ENCODE results near the gene SUMF2. TPM values are rescaled to one million over a fixed set of nuclear protein-coding genes. Genes with fewer than 3 reads are reported as not detected.
"Not testable (repeated sequence)": the region's sequence is repeated elsewhere in the genome, so short reads cannot be mapped to it uniquely, and the experiment has no call there.

SUMF2 gene
- total RNA-seq, 1 donor from 2014 or later, result 74.6 TPM

GRCh38 chr7:56030340-56030739, 33.7 kb upstream of the SUMF2 start:
- TF ChIP-seq, protein P1, sequence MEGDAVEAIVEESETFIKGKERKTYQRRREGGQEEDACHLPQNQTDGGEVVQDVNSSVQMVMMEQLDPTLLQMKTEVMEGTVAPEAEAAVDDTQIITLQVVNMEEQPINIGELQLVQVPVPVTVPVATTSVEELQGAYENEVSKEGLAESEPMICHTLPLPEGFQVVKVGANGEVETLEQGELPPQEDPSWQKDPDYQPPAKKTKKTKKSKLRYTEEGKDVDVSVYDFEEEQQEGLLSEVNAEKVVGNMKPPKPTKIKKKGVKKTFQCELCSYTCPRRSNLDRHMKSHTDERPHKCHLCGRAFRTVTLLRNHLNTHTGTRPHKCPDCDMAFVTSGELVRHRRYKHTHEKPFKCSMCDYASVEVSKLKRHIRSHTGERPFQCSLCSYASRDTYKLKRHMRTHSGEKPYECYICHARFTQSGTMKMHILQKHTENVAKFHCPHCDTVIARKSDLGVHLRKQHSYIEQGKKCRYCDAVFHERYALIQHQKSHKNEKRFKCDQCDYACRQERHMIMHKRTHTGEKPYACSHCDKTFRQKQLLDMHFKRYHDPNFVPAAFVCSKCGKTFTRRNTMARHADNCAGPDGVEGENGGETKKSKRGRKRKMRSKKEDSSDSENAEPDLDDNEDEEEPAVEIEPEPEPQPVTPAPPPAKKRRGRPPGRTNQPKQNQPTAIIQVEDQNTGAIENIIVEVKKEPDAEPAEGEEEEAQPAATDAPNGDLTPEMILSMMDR (IDR thresholded peaks at IDR 0.05), result no peak
- H3K4me3 ChIP-seq, result no peak overlapping the region
- DNase-seq (ENCODE audit: low spot score in 2 of 2), result no peak
- intact Hi-C loops (cut with DNase I), result no loop called here
- H3K4me1 ChIP-seq, result no peaks in the 10 kb centered on the region
- H3K27me3 ChIP-seq, result no peaks in the 10 kb centered on the region
- no peaks in the 10 kb centered on the region for H3K36me3 ChIP-seq
- H3K27ac ChIP-seq, result no peak overlapping the region
- H3K9me3 ChIP-seq, result no peaks in the 10 kb centered on the region

DNA sequence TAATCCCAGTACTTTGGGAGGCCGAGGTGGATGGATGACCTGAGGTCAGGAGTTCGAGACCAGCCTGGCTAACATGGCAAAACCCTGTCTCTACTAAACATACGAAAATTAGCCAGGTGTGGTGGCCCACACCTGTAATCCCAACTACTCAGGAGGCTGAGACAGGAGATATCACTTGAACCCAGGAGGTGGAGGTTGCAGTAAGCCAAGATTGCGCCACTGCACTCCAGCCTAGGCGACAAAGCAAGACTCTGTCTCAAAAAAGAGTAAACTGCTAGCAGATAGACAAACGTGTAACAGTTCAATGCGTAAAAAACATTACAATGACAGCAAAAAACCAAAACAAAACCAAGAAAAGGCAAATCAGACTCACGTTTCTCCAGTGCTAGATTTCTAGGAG, 32.5 kb upstream of the SUMF2 start:
- intact Hi-C loops (cut with DNase I); DNase-seq (ENCODE audit: low spot score in 2 of 2): not testable (repeated sequence)

GRCh38 chr7:56032578-56032977, 31.5 kb upstream of the SUMF2 start:
- H3K4me3 ChIP-seq; H3K36me3 ChIP-seq; H3K4me1 ChIP-seq; H3K27ac ChIP-seq; DNase-seq (ENCODE audit: low spot score in 2 of 2); intact Hi-C loops (cut with DNase I); H3K9me3 ChIP-seq; H3K27me3 ChIP-seq: not testable (repeated sequence)

More for the DNA sequence above, 32.5 kb upstream of the SUMF2 start:
- H3K27ac ChIP-seq, H3K36me3 ChIP-seq, H3K4me3 ChIP-seq, H3K27me3 ChIP-seq, H3K9me3 ChIP-seq, H3K4me1 ChIP-seq: not testable (repeated sequence)

DNA sequence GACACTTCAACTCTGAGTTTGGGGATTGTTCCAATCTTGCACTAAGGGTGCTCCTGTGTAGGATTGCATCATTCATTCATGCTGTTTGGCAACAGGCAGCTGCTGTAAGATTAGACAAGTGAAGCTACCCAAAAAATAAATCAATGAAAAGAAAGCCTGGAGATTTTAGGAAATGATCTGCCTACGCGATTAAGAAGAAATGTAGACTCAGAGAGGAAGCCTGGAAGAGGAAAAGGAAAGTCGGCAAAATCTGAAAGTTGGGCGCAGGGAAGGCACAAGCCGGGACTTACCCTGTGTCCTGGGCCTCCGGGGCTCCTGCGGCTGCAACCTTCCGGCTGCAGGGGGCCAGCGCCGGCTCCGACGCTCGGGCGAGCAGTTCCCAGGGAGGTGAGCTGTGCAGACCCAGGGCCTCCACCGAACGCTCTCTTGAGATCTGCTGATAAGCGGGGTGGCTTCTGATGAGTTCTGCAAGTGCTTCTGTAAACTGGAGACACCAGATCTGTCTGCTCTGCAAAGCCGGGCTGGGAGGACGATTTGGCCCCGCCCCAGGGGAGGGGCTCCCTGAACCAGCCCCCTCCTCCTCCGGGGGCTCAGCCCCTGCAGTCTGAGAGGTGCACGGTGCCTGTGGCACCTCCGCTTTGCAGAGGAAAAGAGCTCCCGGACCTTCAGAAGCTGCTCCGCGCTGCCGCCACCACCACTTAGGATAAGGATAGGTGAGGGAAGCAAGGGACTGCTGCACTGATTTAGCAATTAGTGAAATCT, 30.2 kb upstream of the SUMF2 start:
- H3K36me3 ChIP-seq, result no peaks in the 10 kb centered on the region
- intact Hi-C loops (cut with DNase I), result no loop called here
- no peak overlapping the region for H3K27ac ChIP-seq
- no peaks in the 10 kb centered on the region for H3K27me3 ChIP-seq
- peak overlapping the region; percentile 62 to 77 for H3K4me3 ChIP-seq
- TF ChIP-seq, protein P1 (IDR thresholded peaks at IDR 0.05), result peak in 2 of 3 experiments; percentile 16 to 38
- no peaks in the 10 kb centered on the region for H3K9me3 ChIP-seq
- H3K4me1 ChIP-seq, result no peaks in the 10 kb centered on the region
- DNase-seq (ENCODE audit: low spot score in 2 of 2), result peak in 1 of 2 donors; percentile 74

DNA sequence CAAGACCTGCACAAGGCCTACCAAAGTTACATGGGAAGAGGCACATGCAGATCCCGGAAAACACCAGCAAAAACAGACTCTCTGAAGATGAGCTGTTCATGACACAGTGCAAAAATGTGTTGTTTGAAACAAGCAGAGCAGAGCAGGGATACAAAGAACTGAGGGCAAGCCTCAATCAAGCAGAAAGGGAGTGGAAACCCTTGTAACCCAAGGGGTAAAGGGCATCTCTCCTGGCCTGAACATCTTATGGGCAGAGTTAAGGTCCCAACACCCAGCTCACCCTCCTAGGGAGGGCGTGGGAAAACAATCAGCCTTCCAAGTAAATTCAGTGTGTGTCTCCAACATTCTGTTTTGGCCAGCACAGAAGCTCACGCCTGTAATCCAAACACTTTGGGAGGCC, 23.4 kb upstream of the SUMF2 start:
- TF ChIP-seq, protein P1 (IDR thresholded peaks at IDR 0.05), result no peak
- Histone ChIP-seq H3K36me3 (no peaks in the 10 kb centered on the region), H3K9me3 (no peaks in the 10 kb centered on the region), H3K27ac (no peak overlapping the region), H3K4me3 (no peak overlapping the region), H3K4me1 (no peaks in the 10 kb centered on the region), H3K27me3 (no peaks in the 10 kb centered on the region)
- no peak for DNase-seq (ENCODE audit: low spot score in 2 of 2)
- intact Hi-C loops (cut with DNase I), result no loop called here

DNA sequence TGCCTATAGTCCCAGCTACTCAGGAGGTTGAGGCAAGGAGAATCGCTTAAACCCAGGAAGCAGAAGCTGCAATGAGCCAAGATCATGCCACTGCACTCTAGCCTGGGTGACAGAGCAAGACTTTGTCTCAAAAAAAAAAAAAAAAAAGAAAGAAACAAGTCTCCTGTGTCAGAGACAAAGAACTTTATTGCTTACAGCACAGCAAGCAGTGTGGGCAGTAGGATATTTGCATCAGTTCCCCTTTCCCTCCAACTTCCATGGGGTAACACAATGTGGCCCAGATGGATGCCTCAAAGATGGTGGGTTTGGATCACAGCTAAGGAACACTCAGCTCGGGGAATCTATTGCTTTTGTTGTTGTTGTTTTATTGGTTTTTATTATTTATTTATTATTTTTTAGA, 18.3 kb upstream of the SUMF2 start:
- H3K36me3 ChIP-seq; intact Hi-C loops (cut with DNase I); H3K9me3 ChIP-seq; H3K4me3 ChIP-seq; H3K27ac ChIP-seq; DNase-seq (ENCODE audit: low spot score in 2 of 2); H3K27me3 ChIP-seq: not testable (repeated sequence)
- H3K4me1 ChIP-seq, result peaks cover 0 to 17% of the 10 kb centered on the region in 2 donors

DNA sequence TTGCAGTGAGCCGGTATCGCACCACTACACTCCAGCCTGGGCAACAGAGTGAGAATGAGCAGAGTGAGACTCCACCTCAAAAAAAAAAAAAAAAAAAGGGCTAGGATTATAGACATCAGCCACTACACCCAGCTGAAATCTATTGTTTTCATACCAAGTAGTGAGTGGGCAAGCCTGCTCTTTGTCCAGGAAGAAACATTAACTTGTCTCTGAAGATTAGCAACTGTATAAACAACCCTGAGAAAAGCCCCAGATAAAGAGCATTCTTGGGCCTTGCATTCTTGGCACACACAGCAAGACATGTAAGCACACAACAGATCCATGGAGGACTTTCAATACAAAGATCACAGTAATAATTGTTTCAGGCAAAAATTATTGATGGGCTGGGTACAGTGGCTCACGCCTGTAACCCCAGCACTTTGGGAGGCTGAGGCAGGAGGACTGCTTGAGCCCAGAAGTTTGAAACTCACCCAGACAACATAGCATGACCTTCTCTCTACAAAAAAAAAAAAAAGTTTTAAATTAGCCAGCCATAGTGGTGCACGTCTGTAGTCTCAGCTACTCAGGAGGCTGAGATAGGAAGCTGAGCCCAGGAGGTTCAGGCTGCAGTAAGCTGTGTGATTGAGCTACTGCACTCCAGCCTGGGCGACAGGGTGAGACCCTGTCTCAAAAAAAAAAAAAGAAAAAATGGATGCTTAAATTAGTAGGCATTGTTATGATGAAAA, 17.2 kb upstream of the SUMF2 start:
- no peak overlapping the region for H3K4me3 ChIP-seq
- intact Hi-C loops (cut with DNase I), result no loop called here
- peaks cover 0 to 18% of the 10 kb centered on the region in 2 donors for H3K4me1 ChIP-seq
- TF ChIP-seq, protein P1 (IDR thresholded peaks at IDR 0.05), result no peak
- H3K27ac ChIP-seq, result peak overlapping the region; percentile 45 to 55
- DNase-seq (ENCODE audit: low spot score in 2 of 2), result no peak
- no peaks in the 10 kb centered on the region for H3K36me3 ChIP-seq
- H3K9me3 ChIP-seq, result no peaks in the 10 kb centered on the region
- H3K27me3 ChIP-seq, result no peaks in the 10 kb centered on the region

DNA sequence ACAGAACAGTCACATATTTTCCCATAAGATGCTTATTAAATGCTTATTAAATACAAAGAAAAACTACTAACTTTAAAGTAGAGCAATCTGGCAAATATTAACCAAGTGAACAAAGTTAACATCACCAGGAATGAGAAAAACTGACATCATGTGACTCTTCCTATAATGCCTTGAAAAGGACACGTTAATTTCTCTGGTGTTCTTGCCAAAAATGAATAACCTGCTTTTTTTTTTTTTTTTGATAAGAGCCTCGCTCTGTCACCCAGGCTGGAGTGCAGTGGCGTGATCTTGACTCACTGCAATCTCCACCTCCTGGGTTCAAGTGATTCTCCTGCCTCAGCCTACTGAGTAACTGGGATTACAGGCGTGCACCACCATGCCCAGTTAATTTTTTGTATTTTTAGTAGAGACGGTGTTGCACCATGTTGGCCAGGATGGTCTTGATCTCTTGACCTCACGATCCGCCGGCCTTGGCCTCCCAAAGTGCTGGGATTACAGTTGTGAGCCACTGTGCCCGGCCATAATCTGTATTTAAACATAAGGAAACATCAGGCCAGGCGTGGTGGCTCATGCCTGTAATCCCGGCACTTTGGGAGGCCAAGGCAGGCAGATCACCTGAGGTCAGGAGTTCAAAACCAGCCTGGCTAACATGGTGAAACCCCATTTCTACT, 16.5 kb upstream of the SUMF2 start:
- H3K4me3 ChIP-seq; H3K9me3 ChIP-seq; H3K36me3 ChIP-seq; intact Hi-C loops (cut with DNase I); H3K27me3 ChIP-seq; DNase-seq (ENCODE audit: low spot score in 2 of 2): not testable (repeated sequence)
- Histone ChIP-seq H3K4me1 (peaks cover 0 to 22% of the 10 kb centered on the region in 2 donors), H3K27ac (peak overlapping the region in 1 of 2 donors; percentile 45)

All from ascending aorta (tissue), 2 donors.